HG03575 (cell line): ENCODE measurements around the gene ADAMTSL3.

Experiments used
- ATAC-seq: cut with Tn5 transposase; IDR thresholded peaks from one replicate; pipeline ENCODE4 v1.9.1; 2021; ENCODE audit not compliant: unreplicated experiment, insufficient number of reproducible peaks, low FRiP score; ENCODE audit errors: extremely low read depth

The ADAMTSL3 gene

GRCh38 chr15:83784975-83785374 is 131.1 kb downstream of the ADAMTSL3 start:
- ATAC-seq: no peak

GRCh38 chr15:83786336-83786735 is 132.4 kb downstream of the ADAMTSL3 start:
- ATAC-seq: no peak

GRCh38 chr15:83793069-83793468 is 139.1 kb downstream of the ADAMTSL3 start:
- no peak for ATAC-seq

- no peak for ATAC-seq
Observed at GRCh38 chr15:83794209-83794608, 140.3 kb downstream of the ADAMTSL3 start.

GRCh38 chr15:83809345-83809744 is 155.4 kb downstream of the ADAMTSL3 start:
- ATAC-seq: no peak

- ATAC-seq: no peak
Observed at GRCh38 chr15:83810110-83810509, 156.2 kb downstream of the ADAMTSL3 start.

- no peak for ATAC-seq
Observed at GRCh38 chr15:83813682-83814081, 159.8 kb downstream of the ADAMTSL3 start.

GRCh38 chr15:83815506-83815905 is 161.6 kb downstream of the ADAMTSL3 start:
- ATAC-seq: no peak

GRCh38 chr15:83816124-83816883 is 162.4 kb downstream of the ADAMTSL3 start:
- ATAC-seq: no peak

GRCh38 chr15:83818591-83818990 is 164.7 kb downstream of the ADAMTSL3 start:
- ATAC-seq: no peak

GRCh38 chr15:83830381-83830780 is 176.5 kb downstream of the ADAMTSL3 start:
- ATAC-seq: no peak

- no peak for ATAC-seq
Observed at GRCh38 chr15:83833569-83833968, 179.6 kb downstream of the ADAMTSL3 start.

GRCh38 chr15:83835479-83835878 is 181.6 kb downstream of the ADAMTSL3 start:
- ATAC-seq: no peak

- no peak for ATAC-seq
Observed at GRCh38 chr15:83837945-83838571, 184.1 kb downstream of the ADAMTSL3 start.

GRCh38 chr15:83838763-83839162 is 184.8 kb downstream of the ADAMTSL3 start:
- no peak for ATAC-seq

GRCh38 chr15:83842281-83842680 is 188.4 kb downstream of the ADAMTSL3 start:
- no peak for ATAC-seq

GRCh38 chr15:83843471-83843871 is 189.5 kb downstream of the ADAMTSL3 start:
- no peak for ATAC-seq

GRCh38 chr15:83844742-83845141 is 190.8 kb downstream of the ADAMTSL3 start:
- ATAC-seq: no peak

GRCh38 chr15:83845230-83845629 is 191.3 kb downstream of the ADAMTSL3 start:
- ATAC-seq: no peak

GRCh38 chr15:83846847-83847246 is 192.9 kb downstream of the ADAMTSL3 start:
- ATAC-seq: no peak
